Body of pancreas (tissue), 4 donors: Measurements from ENCODE around the gene LIMS1. TPM values are rescaled to one million over a fixed set of nuclear protein-coding genes. Genes with fewer than 3 reads are reported as not detected.
"Not testable (repeated sequence)": the region's sequence is repeated elsewhere in the genome, so short reads cannot be mapped to it uniquely, and the experiment has no call there.

Experiments used
- ATAC-seq: fragments of 150-250 bp; one replicate; pipeline ENCODE4 v1.9.1; 2016
- DNase-seq, 4 donors: peaks; one replicate each; pipeline ENCODE4 v3.0.0-alpha.2; 2019
- H3K27ac ChIP-seq, 4 donors: fragments of 200-600 bp; sonication (generic); 1 replicate in 3 of 4; 2 replicates in 1 of 4; pipeline versions ENCODE4 v1.5.1 to v1.6.1; 2016 to 2019; ENCODE audit warnings: mild to moderate bottlenecking in 1 of 4, mixed read lengths in 1 of 4, moderate library complexity in 1 of 4
- H3K27me3 ChIP-seq, 2 donors: fragments of 200-600 bp; sonication (generic); one replicate each; pipeline ENCODE4 v1.6.0; 2016; ENCODE audit warnings: mild to moderate bottlenecking in 1 of 2
- H3K36me3 ChIP-seq, 2 donors: fragments of 200-600 bp; sonication (generic); replicated peaks in 1 of 2; 2 replicates each; pipeline ENCODE4 v1.5.1; 2016; ENCODE audit warnings: low read depth in 2 of 2; ENCODE audit not compliant: insufficient read depth in 1 of 2
- H3K4me1 ChIP-seq: fragments of 200-600 bp; sonication (generic); one replicate; pipeline ENCODE4 v1.6.0; 2016
- H3K4me3 ChIP-seq, 2 donors: fragments of 200-600 bp; sonication (generic); 1 replicate in 1 of 2; 2 replicates in 1 of 2; pipeline ENCODE4 v1.5.1; 2016 to 2019
- H3K9me3 ChIP-seq, 3 donors: fragments of 200-600 bp; sonication (generic); 1 replicate in 2 of 3; 2 replicates in 1 of 3; pipeline ENCODE4 v1.5.1; 2016
- CTCF ChIP-seq, 7 experiments: fragments of 450-650 bp in 4 of 7; fragments of 200-600 bp in 3 of 7; sonication (generic) in 3 of 7; IDR thresholded peaks; one replicate each; pipeline ENCODE4 v1.5.1; 2016 to 2019; ENCODE audit warnings: antibody characterized with exemption in 7 of 7
- POLR2A ChIP-seq, 3 donors: fragments of 450-650 bp; IDR thresholded peaks; one replicate each; pipeline ENCODE4 v1.6.1; 2016; ENCODE audit warnings: antibody characterized with exemption in 3 of 3, mild to moderate bottlenecking in 2 of 3
- WGBS, 2 donors: methylation state at CpG; one replicate each; pipeline ENCODE4 v1.1.5; 2017; 5-methylcytosine and 5-hydroxymethylcytosine counted together
- intact Hi-C: fragments of 100-400 bp; cut with DNase I; formaldehyde crosslinking; loops from one replicate; pipeline ENCODE4 v1.15.1; 2023
- total RNA-seq, 2 donors: library from RNA; depleted of rRNA; stranded (reverse); fragments of >200 nt; gene quantifications; one replicate each; pipeline ENCODE4 v1.1.0, GENCODE V29; 2016

LIMS1 gene
- total RNA-seq, 2 donors from 2014 or later: 19.1 to 28.3 TPM

DNA sequence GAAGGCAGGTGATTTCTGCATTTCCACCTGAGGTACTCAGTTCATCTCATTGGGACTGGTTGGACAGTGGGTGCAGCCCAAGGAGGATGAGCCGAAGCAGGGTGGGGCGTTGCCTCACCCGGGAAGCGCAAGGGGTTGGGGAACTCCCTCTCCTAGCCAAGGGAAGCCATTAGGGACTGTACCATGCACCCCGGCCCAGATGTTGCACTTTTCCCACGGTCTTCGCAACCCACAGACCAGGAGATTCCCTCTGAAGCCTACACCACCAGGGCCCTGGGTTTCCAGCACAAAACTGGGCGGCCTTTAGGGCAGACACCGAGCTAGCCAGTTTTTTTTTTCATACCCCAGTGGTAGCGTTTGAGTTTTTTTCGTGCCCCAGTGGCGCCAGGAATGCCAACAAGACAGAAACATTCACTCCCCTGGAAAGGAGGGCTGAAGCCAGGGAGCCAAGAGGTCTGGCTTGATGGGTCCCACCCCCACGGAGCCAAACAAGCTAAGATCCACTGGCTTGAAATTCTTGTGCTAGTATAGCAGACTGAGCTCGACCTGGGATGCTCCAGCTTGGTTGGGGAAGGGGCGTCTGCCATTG lies 109.1 kb downstream of the LIMS1 start:
- WGBS, 2 donors: 90 to 97% methylated on average over 11 to 15 of the region's 15 CpGs
- TF ChIP-seq CTCF (IDR thresholded peaks at IDR 0.05) (no peak), POLR2A (IDR thresholded peaks at IDR 0.05) (no peak)
- H3K9me3 ChIP-seq: no peaks in the 10 kb centered on the region
- intact Hi-C loops: no loop called here
- H3K27me3 ChIP-seq: no peaks in the 10 kb centered on the region
- DNase-seq: no peak
- H3K4me1 ChIP-seq: no peaks in the 10 kb centered on the region
- H3K27ac ChIP-seq: no peak overlapping the region
- H3K4me3 ChIP-seq: no peak overlapping the region
- no peak for ATAC-seq
- H3K36me3 ChIP-seq: no peaks in the 10 kb centered on the region

DNA sequence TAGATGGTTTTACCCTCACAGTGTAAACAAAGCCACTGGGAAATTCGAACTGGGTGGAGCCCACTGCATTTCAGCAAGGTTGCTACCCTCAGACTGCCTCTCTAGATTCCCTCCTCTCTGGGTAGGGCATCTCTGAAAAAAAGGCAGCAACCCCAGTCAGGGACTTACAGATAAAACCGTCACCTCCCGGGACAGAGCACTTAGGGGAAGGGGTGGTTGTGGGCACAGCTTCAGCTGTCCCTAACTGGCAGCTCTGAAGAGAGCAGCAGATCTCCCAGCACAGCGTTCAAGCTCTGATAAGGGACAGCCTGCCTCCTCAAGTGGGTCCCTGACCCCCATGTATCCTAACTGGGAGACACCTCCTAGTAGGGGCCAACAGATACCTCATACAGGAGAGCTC lies 109.6 kb downstream of the LIMS1 start:
- DNase-seq, ATAC-seq, H3K4me1 ChIP-seq, intact Hi-C loops, H3K4me3 ChIP-seq, H3K27ac ChIP-seq, H3K36me3 ChIP-seq, H3K27me3 ChIP-seq, H3K9me3 ChIP-seq: not testable (repeated sequence)
- 91 to 92% methylated on average over 2 to 4 of the region's 4 CpGs for WGBS, 2 donors

- ATAC-seq, H3K36me3 ChIP-seq, DNase-seq, H3K9me3 ChIP-seq, H3K27ac ChIP-seq, H3K4me3 ChIP-seq, intact Hi-C loops, H3K27me3 ChIP-seq, H3K4me1 ChIP-seq: not testable (repeated sequence)
- WGBS, 2 donors: 94 to 97% methylated on average over 6 of the region's 6 CpGs
Measured at GRCh38 chr2:108644446-108644845, 110.2 kb downstream of the LIMS1 start.

- intact Hi-C loops, H3K27ac ChIP-seq: not testable (repeated sequence)
Measured at GRCh38 chr2:108648796-108649195, 114.5 kb downstream of the LIMS1 start.

DNA sequence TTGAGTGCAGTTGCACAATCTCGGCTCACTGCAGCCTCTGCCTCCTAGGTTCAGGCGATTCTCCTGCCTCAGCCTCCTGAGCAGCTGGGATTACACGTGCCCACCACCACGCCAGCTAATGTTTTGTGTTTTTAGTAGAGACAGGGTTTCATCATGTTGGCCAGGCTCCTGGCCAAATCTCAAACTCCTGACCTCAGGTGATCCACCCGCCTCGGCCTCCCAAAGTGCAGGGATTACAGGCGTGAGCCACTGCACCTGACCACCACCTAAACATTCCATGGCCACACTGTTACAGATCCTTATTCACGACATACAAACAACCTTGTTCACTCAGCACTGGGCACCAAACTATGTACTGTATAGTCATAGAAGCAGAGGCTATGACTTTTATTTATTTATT lies 116.2 kb downstream of the LIMS1 start:
- H3K4me3 ChIP-seq, H3K9me3 ChIP-seq, H3K27ac ChIP-seq, ATAC-seq, DNase-seq, H3K36me3 ChIP-seq, H3K27me3 ChIP-seq, intact Hi-C loops, H3K4me1 ChIP-seq: not testable (repeated sequence)
- 93 to 98% methylated on average over 6 to 8 of the region's 8 CpGs for WGBS, 2 donors

More at GRCh38 chr2:108648796-108649195, 114.5 kb downstream of the LIMS1 start:
- not testable (repeated sequence) for ATAC-seq, DNase-seq, H3K9me3 ChIP-seq, H3K4me1 ChIP-seq, H3K36me3 ChIP-seq, H3K27me3 ChIP-seq, H3K4me3 ChIP-seq

- H3K27ac ChIP-seq, H3K9me3 ChIP-seq, H3K4me3 ChIP-seq, H3K36me3 ChIP-seq, ATAC-seq, intact Hi-C loops, DNase-seq, H3K4me1 ChIP-seq, H3K27me3 ChIP-seq: not testable (repeated sequence)
- WGBS, 2 donors: 17 to 20% methylated on average over 1 of the region's 2 CpGs
Measured at GRCh38 chr2:108651468-108651867, 117.2 kb downstream of the LIMS1 start.

DNA sequence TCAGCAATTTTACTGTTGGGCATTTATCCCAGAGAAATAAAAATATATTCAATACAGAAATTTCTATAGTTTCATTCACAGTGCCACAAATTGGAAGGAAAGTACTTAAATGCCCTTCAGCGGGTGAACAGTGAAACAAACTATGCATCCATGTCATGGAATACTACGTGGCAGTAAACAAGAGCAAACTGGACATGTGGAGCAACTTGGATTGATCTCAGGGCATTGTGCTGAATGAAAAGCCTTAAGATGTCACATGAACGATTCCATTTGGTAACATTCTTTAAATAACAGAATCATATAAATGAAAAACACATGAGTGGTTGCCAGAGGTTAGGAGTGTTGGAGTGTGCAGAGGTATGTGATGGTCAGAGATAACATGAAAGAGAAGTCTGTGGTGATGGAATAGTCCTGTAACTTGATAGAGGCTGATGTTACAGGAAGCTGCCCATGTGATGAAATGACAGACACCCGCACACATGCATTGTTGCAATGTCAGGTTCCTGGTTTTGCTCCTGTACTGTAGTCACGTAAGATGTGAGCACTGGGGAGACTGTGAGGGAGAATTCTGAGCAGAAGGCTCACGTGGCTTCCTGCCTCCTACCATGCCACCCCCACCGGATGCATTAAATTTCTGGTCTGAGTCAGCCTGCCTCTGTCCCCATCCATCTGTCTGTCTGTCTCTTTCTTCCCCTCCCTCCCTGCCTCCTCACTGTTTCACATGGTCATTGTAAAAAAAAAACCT lies 118.1 kb downstream of the LIMS1 start:
- WGBS, 2 donors: 60 to 79% methylated on average over 7 of the region's 7 CpGs
- DNase-seq: peak in 1 of 4 donors; percentile 70
- H3K4me1 ChIP-seq, ATAC-seq, H3K36me3 ChIP-seq, H3K27me3 ChIP-seq, H3K9me3 ChIP-seq, intact Hi-C loops, H3K4me3 ChIP-seq: not testable (repeated sequence)
- H3K27ac ChIP-seq: peak overlapping the region in 2 of 4 donors; percentile 30 to 52

DNA sequence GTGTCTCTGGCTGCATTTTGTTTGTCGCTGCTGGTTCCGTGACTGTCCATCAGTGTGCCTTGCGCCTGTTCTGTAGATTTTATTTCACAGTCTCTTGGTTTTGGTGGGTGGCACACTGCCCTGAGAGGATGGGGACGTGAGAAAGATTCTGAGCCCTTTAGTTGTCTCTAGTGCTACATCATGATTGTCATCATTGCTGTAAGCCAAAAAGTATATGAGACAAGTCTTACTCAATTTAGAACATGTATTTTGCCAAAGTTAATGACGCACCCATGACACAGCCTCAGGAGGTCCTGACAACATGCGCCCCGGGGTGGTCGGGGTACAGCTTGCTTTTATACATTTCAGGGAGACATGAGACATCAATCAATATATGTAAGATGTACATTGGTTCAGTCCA lies 119.2 kb downstream of the LIMS1 start:
- ATAC-seq, H3K4me3 ChIP-seq, H3K27ac ChIP-seq, H3K4me1 ChIP-seq, H3K27me3 ChIP-seq, intact Hi-C loops, DNase-seq, H3K36me3 ChIP-seq, H3K9me3 ChIP-seq: not testable (repeated sequence)
- 96 to 100% methylated on average over 1 to 5 of the region's 8 CpGs for WGBS, 2 donors

DNA sequence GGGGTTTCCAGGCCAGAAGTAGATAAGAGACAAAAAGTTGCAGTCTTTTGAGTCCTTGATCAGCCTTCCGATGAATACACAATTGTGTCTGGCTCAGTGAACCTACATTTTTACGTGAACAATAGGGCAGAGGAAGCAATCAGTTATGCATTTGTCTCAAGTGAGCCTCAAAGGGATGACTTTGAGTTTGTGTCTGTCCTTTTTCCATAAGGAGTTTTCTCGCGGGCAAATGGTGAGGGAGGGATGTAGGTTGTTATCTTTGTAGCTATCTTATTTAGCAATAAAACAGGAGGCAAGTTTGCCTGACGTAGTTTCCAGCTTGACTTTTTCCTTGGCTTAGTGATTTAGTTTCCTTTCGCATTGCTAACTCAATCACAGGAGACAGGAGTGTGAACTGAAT lies 119.6 kb downstream of the LIMS1 start:
- ATAC-seq, H3K27me3 ChIP-seq, H3K36me3 ChIP-seq, DNase-seq, intact Hi-C loops, H3K9me3 ChIP-seq, H3K4me1 ChIP-seq, H3K4me3 ChIP-seq: not testable (repeated sequence)
- WGBS, 2 donors: 0 to 29% methylated on average over 1 to 5 of the region's 6 CpGs
- peak overlapping the region in 2 of 4 donors; percentile 65 to 66 for H3K27ac ChIP-seq

- peak; percentile 71 to 84 (median 80) for DNase-seq
- H3K36me3 ChIP-seq, H3K27me3 ChIP-seq, H3K4me3 ChIP-seq, H3K4me1 ChIP-seq, intact Hi-C loops, H3K9me3 ChIP-seq: not testable (repeated sequence)
- WGBS, 2 donors: no CpG with 5 or more reads among the region's 13 CpGs
- ATAC-seq: peak; percentile 95
- H3K27ac ChIP-seq: peak overlapping the region; percentile 49 to 66 (median 58)
Measured at GRCh38 chr2:108654521-108655125, 120.4 kb downstream of the LIMS1 start.

DNA sequence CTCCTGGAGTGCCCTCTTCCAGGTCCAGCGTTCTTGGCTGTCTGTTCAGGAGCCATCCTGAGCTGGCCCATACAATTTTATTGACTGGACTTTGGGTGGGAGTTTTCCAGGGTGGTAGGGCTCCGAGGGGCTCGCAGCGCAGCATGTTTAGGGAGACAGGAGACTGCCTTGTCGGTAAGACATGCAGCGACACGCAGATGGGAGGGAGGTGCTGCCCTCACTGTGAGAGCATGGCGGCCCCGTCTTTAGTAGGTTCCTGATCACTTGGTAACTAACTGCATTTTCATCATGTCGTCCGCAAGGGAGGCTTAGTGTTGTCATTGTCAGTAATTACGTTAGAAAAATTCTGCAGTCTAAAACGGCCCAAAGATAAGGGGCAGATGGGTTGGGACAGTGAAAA lies 121.0 kb downstream of the LIMS1 start:
- H3K4me1 ChIP-seq, H3K27ac ChIP-seq, intact Hi-C loops, H3K4me3 ChIP-seq, H3K27me3 ChIP-seq, H3K36me3 ChIP-seq, DNase-seq, H3K9me3 ChIP-seq: not testable (repeated sequence)
- peak; percentile 8 for ATAC-seq
- WGBS, 2 donors: no CpG with 5 or more reads among the region's 13 CpGs
